ENCODE data around the gene STK25.

The STK25 gene

GRCh38 chr2:241508240-241509154 is at the start of gene STK25:
STK25 (minus strand) TSS chr2:241508584; CDS start chr2:241508035, 549 bp downstream.
- peak; percentile 48 for DNase-seq

GRCh38 chr2:241556746-241557145 is 48.4 kb upstream of the STK25 start:
- no peak for DNase-seq

GRCh38 chr2:241555711-241556110 is 47.3 kb upstream of the STK25 start:
- no peak for DNase-seq

- no peak for DNase-seq
Observed at GRCh38 chr2:241554610-241555322, 46.4 kb upstream of the STK25 start.

GRCh38 chr2:241553981-241554380 is 45.6 kb upstream of the STK25 start:
- no peak for DNase-seq

- no peak for DNase-seq
Observed at GRCh38 chr2:241553512-241553830, 45.1 kb upstream of the STK25 start.

GRCh38 chr2:241551998-241552737 is 43.8 kb upstream of the STK25 start:
- no peak for DNase-seq

GRCh38 chr2:241551599-241551997 is 43.2 kb upstream of the STK25 start:
- DNase-seq, result no peak

GRCh38 chr2:241550616-241551580 is 42.5 kb upstream of the STK25 start:
- peak; percentile 66 for DNase-seq

GRCh38 chr2:241548451-241548835 is 40.1 kb upstream of the STK25 start:
- DNase-seq, result no peak

GRCh38 chr2:241547781-241548450 is 39.5 kb upstream of the STK25 start:
- DNase-seq, result no peak

GRCh38 chr2:241546771-241547498 is 38.6 kb upstream of the STK25 start:
- DNase-seq, result no peak

GRCh38 chr2:241545523-241546473 is 37.4 kb upstream of the STK25 start:
- DNase-seq, result no peak

GRCh38 chr2:241545106-241545505 is 36.7 kb upstream of the STK25 start:
- no peak for DNase-seq

- DNase-seq, result no peak
Observed at GRCh38 chr2:241542278-241542605, 33.9 kb upstream of the STK25 start.

- no peak for DNase-seq
Observed at GRCh38 chr2:241541564-241542277, 33.3 kb upstream of the STK25 start.

- no peak for DNase-seq
Observed at GRCh38 chr2:241540771-241541561, 32.6 kb upstream of the STK25 start.

GRCh38 chr2:241540401-241540770 is 32.0 kb upstream of the STK25 start:
- no peak for DNase-seq

All from NCI-H2029 treated with DMSO at 0.1 percent for 48 hours (cell line).